NCI-H446 (cell line): Measurements from ENCODE around the gene SYS1.

ENCODE experiments used
- DNase-seq, 2 experiments: peaks; one replicate each; lab custom pipeline; 2025; lab: John Stamatoyannopoulos, UW

The SYS1 gene

GRCh38 chr20:45358282-45359068 lies 4.5 kb upstream of the SYS1 start:
- DNase-seq, result no peak

DNA sequence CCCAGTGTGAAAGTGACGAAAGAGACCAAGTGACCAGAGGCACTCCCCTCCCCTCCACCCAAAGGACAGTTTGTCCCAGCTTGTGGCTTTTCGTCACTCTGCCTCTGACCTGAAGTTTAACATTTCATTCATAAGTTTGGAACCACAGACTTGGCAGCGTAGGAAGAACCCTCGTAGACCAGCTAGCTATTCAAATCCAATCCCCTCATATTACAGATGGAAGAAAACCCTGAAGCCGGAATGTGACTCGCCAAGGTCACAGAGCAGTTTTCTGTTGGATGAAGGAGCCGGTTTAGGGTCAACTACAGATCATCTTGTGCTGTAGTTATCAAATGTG lies 3.9 kb upstream of the SYS1 start:
- no peak for DNase-seq

DNA sequence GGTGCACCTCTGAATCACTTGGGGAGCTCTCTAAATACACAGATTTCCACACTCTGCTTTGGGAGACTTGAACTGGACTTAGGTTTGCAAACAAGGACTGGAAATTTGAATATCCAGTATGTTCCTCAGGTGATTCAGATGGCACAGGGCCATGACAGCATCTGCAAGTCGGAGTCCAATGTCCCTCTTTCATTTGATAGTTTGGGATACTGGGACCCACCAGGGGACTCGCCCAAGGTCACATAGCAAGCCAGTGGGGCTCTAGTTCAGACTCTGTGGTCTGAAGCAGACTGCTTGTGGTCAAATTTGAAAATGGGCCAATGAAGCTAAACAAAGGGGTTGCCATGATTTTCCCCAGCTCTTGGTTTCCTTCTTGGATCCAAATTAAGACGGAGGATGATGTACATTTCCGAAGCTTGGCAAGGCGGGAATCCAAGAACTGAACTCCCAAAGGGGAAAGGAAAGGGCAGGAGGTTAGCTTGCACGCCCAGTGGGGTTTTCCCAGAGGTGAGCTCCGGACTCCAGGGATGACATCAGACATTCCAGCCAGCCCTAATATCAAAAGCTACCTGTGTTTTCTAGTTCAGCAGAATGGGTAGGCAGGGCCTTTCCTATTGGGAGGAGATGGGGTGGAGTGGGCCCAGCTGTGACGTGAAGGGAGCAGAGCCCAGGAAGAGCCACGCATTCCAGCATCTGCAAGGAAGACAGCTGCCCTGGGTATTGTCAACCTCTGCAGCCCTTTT lies 3.4 kb upstream of the SYS1 start:
- DNase-seq, result no peak

DNA sequence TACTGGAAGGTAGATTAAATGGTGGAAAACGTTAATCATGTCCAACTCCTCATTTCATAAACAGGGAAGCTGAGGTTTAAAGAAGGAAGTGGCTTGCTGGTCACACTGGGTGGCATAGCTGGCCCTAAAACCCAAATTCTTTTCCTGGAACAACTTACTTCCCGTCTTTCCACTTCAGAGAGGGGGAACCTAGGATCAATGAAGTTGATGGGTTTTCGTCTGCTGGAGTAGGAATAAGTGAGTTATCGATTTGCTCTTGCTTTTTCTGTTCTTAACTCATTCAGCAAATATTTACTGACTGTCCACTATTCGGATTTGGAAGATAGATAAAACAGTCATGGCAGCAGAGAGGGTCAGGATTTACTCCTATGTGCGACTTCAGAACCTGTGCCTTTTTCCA lies 1.2 kb upstream of the SYS1 start:
- no peak for DNase-seq

- no peak for DNase-seq
Measured at GRCh38 chr20:45363611-45364492, 896 bp downstream of the SYS1 start.

DNA sequence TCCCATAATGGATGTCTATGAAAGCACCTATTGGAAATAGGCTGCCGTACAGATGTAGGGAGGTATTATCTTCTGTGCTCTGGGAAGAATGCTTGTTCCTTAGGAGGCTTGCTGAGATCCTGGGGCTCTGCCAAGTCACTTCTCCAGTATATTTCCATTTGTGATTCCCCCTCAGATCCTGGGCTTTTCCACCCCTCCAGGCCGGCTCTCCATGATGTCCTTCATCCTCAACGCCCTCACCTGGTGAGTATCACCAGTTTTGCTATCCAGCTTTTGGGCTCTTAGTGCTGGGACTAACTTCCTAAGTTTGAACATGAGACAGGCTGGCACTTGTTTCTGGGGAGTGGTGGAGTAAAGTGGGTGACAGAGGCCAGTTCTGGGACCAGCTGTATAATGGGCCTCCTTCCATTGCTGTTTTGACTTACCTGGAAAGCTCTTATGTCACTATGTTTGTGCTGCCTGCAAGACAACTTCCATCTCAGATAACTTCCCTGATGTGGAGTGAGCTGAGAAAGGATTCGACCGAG lies 2.6 kb downstream of the SYS1 start:
- no peak for DNase-seq

DNA sequence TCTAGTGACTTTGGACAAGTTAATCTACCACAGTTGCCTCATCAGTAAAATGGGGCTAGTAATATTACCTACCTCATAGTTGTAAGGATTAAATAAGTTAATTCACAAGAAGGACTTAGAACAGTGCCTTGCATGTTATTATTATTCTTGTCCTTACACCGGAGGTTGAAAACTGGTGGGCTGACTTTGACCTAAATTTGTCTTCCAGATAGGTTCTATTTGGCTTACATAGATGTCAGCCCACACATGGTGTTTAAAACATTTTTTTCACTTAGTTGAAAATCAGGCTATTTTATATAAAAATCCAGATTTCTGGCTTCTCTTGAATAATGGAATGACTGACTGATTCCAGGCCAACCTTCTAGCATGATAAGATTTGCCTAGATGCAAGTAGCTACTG lies 3.2 kb downstream of the SYS1 start:
- no peak for DNase-seq

DNA sequence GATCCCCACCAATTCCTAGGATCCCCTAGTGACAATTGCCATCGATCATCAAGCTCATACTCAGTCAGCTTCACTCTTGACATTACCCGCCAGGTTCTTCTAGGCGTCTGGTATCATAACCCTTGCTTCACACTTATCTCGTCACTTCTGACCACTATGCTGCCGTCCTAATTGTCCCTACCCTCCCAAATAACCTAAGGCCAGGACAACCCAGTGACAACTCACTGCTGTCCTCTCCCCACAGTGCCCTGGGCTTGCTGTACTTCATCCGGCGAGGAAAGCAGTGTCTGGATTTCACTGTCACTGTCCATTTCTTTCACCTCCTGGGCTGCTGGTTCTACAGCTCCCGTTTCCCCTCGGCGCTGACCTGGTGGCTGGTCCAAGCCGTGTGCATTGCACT lies 3.7 kb downstream of the SYS1 start:
- DNase-seq, result no peak

- no peak for DNase-seq
Measured at GRCh38 chr20:45367126-45367525, 4.2 kb downstream of the SYS1 start.

GRCh38 chr20:45368221-45368980 lies 5.4 kb downstream of the SYS1 start:
- no peak for DNase-seq

- DNase-seq, result no peak
Measured at GRCh38 chr20:45370571-45371160, 7.7 kb downstream of the SYS1 start.

DNA sequence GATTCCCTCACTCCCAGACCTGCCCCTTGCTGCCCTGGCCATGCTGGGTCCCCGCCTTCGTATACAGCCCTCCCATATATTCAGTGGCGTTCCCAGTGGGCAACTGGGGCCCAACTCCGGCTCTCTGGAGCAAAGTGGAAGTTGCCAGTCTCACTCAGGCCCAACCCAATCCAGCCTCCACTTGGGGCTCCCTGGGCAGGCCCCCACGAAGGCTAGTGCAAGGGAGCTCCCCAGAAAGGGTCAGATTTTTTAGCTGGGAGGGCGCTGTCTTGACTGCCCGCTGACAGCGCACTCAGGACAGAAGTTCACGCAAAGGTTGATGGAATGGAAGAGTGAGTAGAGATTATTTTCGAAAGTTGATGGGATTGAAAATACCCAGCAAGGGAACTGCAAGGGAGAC lies 9.3 kb downstream of the SYS1 start:
- no peak for DNase-seq

GRCh38 chr20:45372646-45373352 lies 9.8 kb downstream of the SYS1 start:
- DNase-seq, result no peak

- peak; percentile 6 to 38 for DNase-seq
Measured at GRCh38 chr20:45373353-45374100, 10.6 kb downstream of the SYS1 start.

DNA sequence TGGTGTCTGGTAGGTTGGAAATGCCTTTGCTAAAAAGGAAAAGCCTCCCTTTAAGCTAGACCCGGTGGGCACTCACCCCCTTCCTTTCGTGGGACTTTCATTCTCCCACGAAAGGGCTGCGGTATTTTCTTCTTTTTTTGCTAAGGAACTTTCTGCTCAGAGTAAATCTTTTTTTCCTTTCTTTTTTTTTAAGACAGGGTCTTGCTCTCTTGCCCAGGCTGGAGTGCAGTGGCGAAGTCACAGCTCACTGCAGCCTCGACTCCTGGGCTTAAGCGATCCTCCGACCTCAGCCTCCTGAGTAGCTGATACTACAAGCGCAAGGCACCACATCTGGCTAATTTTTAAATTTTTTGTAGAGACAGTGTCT lies 11.1 kb downstream of the SYS1 start:
- DNase-seq, result no peak

- DNase-seq, result no peak
Measured at GRCh38 chr20:45374966-45375365, 12.0 kb downstream of the SYS1 start.

DNA sequence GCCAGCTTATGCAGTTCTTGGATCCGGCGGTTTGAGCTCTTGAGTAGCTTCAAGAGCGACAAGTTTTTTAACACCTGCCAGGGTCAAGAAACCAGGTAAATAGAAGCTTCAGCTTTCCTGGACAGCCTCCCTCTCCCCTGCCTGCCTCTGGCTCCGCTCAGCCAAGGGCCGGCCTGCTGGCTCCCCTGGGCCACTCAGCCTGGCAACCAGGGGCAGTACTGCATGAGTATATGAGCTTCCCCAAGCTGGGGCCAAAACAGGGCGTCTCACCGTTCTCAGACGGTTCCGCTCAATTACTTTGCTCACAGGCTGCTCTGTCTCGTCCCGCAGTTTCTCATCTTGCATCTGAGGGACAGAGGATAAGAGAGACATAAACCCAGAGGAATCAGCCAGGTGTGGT lies 14.3 kb downstream of the SYS1 start:
- no peak for DNase-seq

DNA sequence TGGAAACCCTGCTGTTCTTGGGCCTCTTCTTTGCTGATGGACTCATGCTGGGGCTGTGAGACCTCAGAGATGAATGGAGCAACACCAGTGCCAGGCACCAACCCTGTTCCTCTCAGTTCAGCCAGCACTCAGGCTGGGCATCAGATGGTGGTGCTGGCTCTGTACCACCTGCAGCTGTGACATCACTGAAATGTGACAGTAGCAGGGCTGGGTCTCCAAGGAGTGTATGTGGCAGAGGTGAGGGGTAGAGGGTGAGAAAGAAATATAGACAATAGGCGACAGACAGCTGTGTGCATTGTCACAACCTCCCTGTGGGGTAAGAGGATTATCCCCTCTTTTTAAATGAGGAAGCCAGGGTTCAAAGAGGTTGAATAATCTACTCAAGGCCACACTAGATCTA lies 15.2 kb downstream of the SYS1 start, which contains the start of gene TP53TG5:
TP53TG5 (minus strand) TSS at position 135 of the 400 bp plus-strand sequence; CDS start at position 46, 89 bp downstream.
- DNase-seq, result no peak

GRCh38 chr20:45387274-45387673 lies 24.3 kb downstream of the SYS1 start:
- no peak for DNase-seq

GRCh38 chr20:45390931-45391330 lies 28.0 kb downstream of the SYS1 start:
- no peak for DNase-seq
